ENCODE measurements around the gene ADH1C.

The ADH1C gene

DNA sequence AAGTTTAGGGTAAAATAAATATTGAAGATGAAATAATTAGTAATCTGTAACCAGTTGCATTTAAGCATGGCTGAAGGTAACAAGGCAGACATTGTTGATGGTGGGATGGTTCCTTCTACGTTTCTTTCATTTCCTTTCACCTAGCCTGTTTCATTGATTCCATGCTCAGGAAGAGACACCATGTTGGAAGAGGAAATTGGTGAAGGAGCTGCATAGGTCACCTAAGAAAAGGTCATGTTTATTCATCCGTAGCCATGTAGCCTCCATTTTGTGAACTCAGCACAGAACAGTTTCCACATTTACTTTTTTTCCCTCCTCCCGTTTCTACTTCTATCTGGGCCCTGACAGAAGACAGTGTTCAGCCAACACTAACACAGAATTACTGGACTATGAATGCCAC is 35.2 kb downstream of the ADH1C start:
- Histone ChIP-seq H3K27me3 (ENCODE audit: control insufficient read depth, insufficient read depth, low read length) (no peaks in the 10 kb centered on the region), H3K36me3 (ENCODE audit: control insufficient read depth, insufficient read depth, low read length) (no peaks in the 10 kb centered on the region), H3K9ac (ENCODE audit: low read length) (no peak overlapping the region), H3K4me1 (ENCODE audit: control insufficient read depth, insufficient read depth, low read length) (no peaks in the 10 kb centered on the region), H3K27ac (ENCODE audit: low read depth, low read length) (peak overlapping the region; percentile 32), H3K4me3 (ENCODE audit: low read length) (peak overlapping the region; percentile 47)

DNA sequence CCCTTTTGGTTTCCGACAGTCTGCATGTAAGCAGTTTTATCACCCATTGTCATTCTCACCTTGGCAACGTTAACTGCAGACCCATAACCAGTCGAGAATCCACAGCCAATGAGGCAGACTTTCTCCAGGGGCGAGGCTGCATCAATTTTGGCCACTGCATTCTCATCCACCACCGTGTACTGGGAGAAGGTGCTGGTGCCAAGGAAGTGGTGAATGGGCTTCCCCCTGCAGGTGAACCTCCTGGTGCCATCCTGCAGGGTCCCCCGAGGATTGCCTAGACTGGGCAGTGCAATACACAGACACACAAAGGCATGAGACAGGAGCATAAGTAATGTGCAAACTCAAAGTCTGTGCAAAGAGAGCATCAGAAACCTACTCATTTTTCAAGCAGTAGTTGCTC is 36.7 kb downstream of the ADH1C start:
- H3K36me3 ChIP-seq (ENCODE audit: control insufficient read depth, insufficient read depth, low read length): no peaks in the 10 kb centered on the region
- H3K4me1 ChIP-seq (ENCODE audit: control insufficient read depth, insufficient read depth, low read length): no peaks in the 10 kb centered on the region
- no peaks in the 10 kb centered on the region for H3K27me3 ChIP-seq (ENCODE audit: control insufficient read depth, insufficient read depth, low read length)
- no peak overlapping the region for H3K9ac ChIP-seq (ENCODE audit: low read length)
- H3K4me3 ChIP-seq (ENCODE audit: low read length): no peak overlapping the region
- no peak overlapping the region for H3K27ac ChIP-seq (ENCODE audit: low read depth, low read length)

DNA sequence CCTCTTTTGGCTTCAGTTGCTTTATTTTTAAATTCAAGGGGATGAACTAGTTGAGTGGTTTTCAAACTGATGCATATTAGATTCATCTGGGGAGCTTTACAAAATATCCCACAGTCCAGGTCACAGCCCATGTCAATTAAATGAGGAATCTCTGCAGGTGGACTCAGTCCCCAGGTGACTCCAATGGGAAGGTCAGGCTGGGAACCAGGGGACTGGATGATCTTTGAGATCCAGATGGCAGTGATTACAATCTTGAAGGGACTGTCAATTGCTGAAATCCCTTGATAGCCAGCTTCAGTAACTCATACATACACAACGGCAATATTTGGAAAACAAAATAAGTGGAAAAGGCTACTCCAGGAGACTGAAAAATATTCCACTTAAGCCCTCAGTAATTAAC is 38.3 kb downstream of the ADH1C start:
- H3K27me3 ChIP-seq (ENCODE audit: control insufficient read depth, insufficient read depth, low read length): no peaks in the 10 kb centered on the region
- no peak overlapping the region for H3K4me3 ChIP-seq (ENCODE audit: low read length)
- H3K27ac ChIP-seq (ENCODE audit: low read depth, low read length): no peak overlapping the region
- no peak overlapping the region for H3K9ac ChIP-seq (ENCODE audit: low read length)
- no peaks in the 10 kb centered on the region for H3K4me1 ChIP-seq (ENCODE audit: control insufficient read depth, insufficient read depth, low read length)
- H3K36me3 ChIP-seq (ENCODE audit: control insufficient read depth, insufficient read depth, low read length): no peaks in the 10 kb centered on the region

DNA sequence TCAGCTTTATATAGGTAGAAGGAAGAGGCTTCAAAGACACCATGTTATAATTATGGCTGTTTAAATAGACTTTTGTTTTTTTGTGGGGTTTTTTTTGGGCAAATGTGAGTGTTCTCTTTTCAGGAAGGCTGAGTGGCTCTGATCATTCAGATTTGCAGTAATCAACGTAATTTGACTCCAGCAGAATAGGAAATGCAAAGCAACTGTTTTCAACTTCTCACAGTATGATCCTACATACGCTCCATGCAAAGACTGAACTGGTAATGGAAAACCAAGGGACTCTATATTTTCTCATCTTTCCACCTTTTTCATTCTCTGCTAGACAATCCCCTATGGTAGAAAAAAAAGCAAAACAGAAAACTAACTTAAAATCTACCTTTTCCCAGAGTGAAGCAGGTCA is 42.2 kb downstream of the ADH1C start:
- no peaks in the 10 kb centered on the region for H3K27me3 ChIP-seq (ENCODE audit: control insufficient read depth, insufficient read depth, low read length)
- H3K9ac ChIP-seq (ENCODE audit: low read length): no peak overlapping the region
- H3K36me3 ChIP-seq (ENCODE audit: control insufficient read depth, insufficient read depth, low read length): no peaks in the 10 kb centered on the region
- H3K4me3 ChIP-seq (ENCODE audit: low read length): no peak overlapping the region
- no peak overlapping the region for H3K27ac ChIP-seq (ENCODE audit: low read depth, low read length)
- H3K4me1 ChIP-seq (ENCODE audit: control insufficient read depth, insufficient read depth, low read length): no peaks in the 10 kb centered on the region

DNA sequence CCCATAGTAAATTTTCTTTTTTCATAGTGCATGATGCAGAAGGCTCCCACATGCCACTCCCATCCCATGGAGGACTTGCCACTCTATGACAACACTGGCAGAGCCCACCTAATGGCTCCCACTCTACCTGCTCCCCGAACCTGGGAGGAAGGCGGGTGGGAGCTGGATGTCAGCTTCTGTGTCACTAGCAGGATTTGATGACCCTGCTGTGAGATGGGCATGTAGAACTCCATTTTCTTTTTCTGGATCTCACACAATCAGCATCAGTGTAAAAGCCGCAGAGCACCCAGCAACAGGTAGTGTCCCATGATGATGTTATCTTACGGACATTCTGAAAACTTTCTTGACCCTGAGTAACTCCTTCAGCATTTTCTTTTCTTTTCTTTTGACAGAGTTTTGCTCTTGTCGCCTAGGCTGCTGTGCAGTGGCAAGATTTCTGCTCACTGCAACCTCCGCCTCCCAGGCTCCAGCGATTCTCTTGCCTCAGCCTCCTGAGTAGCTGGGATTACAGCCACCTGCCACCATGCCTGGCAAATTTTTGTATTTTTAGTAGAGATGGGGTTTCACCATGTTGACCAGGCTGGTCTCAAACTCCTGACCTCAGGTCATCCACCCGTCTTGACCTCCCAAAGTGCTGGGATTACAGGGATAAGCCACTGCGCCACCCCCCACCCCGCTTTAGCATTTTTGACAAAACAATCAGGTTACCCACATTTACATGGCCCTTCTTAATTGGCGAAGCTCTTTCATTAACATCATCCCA is 46.7 kb downstream of the ADH1C start:
- H3K36me3 ChIP-seq (ENCODE audit: control insufficient read depth, insufficient read depth, low read length): no peaks in the 10 kb centered on the region
- H3K4me3 ChIP-seq (ENCODE audit: low read length): no peak overlapping the region
- no peak overlapping the region for H3K27ac ChIP-seq (ENCODE audit: low read depth, low read length)
- no peaks in the 10 kb centered on the region for H3K4me1 ChIP-seq (ENCODE audit: control insufficient read depth, insufficient read depth, low read length)
- H3K27me3 ChIP-seq (ENCODE audit: control insufficient read depth, insufficient read depth, low read length): no peaks in the 10 kb centered on the region
- H3K9ac ChIP-seq (ENCODE audit: low read length): no peak overlapping the region

DNA sequence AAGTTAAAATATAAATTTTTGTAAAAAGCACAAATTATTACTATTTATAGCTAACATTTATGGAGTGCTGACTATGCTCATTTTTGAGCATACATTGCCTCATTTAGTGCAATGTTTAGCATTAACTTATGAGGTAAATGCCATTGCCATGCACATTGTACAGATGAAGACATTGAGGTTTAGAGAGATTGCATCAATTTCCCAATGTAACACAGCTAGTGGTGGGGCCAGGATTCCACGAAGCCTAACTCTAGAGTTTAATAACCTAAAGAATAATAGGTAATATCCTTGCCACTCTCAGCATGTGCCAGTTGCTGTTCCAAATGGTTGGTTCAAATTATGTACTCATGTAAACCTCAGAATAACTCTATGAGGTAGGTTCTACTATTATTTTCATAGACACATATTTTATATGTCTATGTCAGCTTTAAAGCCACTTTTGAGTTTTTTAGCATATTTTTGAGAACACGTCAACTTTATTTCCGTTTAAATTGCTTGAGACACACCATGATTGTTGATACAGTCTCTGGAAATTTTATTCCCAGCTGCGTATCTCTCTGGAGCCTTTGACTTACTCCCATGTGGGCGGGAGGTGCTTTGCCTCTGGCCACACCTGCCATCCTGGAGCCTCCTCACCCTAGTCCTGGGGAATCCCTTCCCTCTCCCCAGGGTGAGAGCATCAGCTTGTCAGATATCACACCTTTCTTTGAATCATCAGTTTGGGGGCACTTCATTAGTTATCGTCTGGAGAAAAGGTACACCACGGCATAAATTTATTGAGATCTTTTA is 51.0 kb downstream of the ADH1C start:
- no peaks in the 10 kb centered on the region for H3K27me3 ChIP-seq (ENCODE audit: control insufficient read depth, insufficient read depth, low read length)
- H3K27ac ChIP-seq (ENCODE audit: low read depth, low read length): peak overlapping the region; percentile 19
- no peaks in the 10 kb centered on the region for H3K36me3 ChIP-seq (ENCODE audit: control insufficient read depth, insufficient read depth, low read length)
- no peak overlapping the region for H3K4me3 ChIP-seq (ENCODE audit: low read length)
- H3K9ac ChIP-seq (ENCODE audit: low read length): no peak overlapping the region
- no peaks in the 10 kb centered on the region for H3K4me1 ChIP-seq (ENCODE audit: control insufficient read depth, insufficient read depth, low read length)

DNA sequence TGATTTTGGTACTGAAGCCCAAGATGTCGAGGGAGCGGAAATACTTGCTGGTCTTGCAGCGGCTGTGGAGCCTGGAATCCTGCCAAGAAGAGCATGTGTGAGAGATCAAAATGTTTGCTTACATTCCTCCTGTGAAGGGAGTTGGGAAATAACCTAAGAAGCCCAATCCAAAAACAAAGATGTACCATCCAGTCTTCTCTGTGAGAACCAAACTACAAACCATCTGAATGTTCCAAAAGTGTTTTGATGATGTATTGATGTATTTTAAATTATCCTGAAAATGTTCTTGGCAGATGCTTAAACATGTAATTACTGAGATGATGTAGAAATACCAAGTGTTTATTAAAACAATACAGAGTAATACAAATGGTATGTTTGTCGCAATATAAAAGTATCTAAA is 51.6 kb downstream of the ADH1C start:
- Histone ChIP-seq H3K36me3 (ENCODE audit: control insufficient read depth, insufficient read depth, low read length) (no peaks in the 10 kb centered on the region), H3K4me1 (ENCODE audit: control insufficient read depth, insufficient read depth, low read length) (no peaks in the 10 kb centered on the region), H3K9ac (ENCODE audit: low read length) (no peak overlapping the region), H3K27ac (ENCODE audit: low read depth, low read length) (no peak overlapping the region), H3K27me3 (ENCODE audit: control insufficient read depth, insufficient read depth, low read length) (no peaks in the 10 kb centered on the region), H3K4me3 (ENCODE audit: low read length) (no peak overlapping the region)

DNA sequence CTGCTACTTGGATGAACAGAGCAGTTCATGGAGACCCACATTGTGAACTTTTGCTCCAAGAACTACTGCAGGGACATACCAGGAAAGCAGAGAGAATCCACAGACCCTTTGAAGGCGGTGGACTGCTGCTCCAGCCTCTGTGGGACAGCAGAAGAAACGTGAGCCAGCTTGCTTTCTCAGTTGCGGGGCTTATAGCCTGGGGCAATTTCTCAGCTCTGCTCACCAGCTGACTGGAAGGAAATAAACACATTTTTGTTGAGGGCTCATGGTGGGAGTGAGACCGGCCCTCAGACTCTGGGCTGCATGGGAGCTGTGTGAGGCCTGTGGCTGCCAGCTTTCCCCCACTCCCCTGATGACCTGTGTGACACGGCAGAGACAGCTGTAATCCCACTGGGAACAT is 59.2 kb downstream of the ADH1C start:
- no peak overlapping the region for H3K9ac ChIP-seq (ENCODE audit: low read length)
- no peaks in the 10 kb centered on the region for H3K36me3 ChIP-seq (ENCODE audit: control insufficient read depth, insufficient read depth, low read length)
- no peak overlapping the region for H3K4me3 ChIP-seq (ENCODE audit: low read length)
- no peaks in the 10 kb centered on the region for H3K4me1 ChIP-seq (ENCODE audit: control insufficient read depth, insufficient read depth, low read length)
- H3K27ac ChIP-seq (ENCODE audit: low read depth, low read length): no peak overlapping the region
- H3K27me3 ChIP-seq (ENCODE audit: control insufficient read depth, insufficient read depth, low read length): no peaks in the 10 kb centered on the region

DNA sequence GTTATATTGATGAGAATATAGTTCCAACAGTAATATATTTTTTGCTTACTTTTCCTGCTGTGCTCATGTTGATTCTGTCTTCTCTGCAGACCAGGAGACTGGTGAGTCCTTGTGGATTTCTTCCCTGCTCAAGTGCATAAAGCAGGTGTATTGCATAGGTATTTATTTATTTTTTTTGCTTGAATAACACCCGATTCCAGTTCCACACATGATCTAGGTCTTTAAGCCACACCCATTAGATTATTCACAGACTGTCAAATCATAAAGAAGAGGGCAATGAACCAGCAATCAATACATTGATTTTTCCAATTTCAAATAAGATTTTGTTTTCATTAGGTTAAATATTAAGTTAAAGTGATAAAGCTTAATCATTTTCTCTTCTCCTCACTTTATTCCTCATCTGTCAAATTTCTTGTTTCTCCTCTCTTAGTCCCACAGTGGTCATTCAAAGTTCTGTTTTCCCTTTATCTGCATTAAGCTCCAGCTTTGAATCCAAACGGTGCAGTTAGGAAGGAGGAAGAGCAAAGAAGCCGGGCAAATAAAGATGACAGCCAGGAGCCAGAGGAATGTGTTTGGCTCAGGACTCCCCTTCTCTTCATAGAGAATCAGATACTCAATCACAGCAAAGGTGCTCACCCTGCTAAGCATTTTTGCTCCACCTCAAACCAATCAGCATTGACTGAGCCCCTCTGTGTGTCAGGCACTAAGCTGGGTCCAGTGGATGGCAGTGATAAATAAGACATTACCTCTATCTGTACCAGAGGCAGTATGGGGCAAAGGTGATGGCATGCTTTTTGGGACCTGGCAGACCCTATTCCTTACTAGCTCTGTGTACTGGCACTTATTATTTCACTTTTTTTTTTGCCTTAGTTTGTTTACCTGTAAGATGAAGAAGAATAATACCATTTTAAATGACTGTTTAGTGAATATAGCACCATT is 61.4 kb downstream of the ADH1C start, which contains the start of gene ADH1A:
Gene ADH1A (minus strand): TSS at position 138 of the 939 bp plus-strand sequence. CDS start 71 bp downstream, at position 67.
- Histone ChIP-seq H3K4me3 (ENCODE audit: low read length) (no peak within 1 kb of the TSS), H3K9ac (ENCODE audit: low read length) (no peak within 1 kb of the TSS), H3K27me3 (ENCODE audit: control insufficient read depth, insufficient read depth, low read length) (no peaks in the 10 kb centered on the region)

More for the DNA sequence above, 61.4 kb downstream of the ADH1C start, which contains the start of gene ADH1A:
- no peaks in the 10 kb centered on the region for H3K36me3 ChIP-seq (ENCODE audit: control insufficient read depth, insufficient read depth, low read length)
- no peak within 1 kb of the TSS for H3K27ac ChIP-seq (ENCODE audit: low read depth, low read length)
- H3K4me1 ChIP-seq (ENCODE audit: control insufficient read depth, insufficient read depth, low read length): no peaks in the 10 kb centered on the region

All from rectal smooth muscle tissue (tissue), 1 donor.